Measurements from ENCODE around the gene GLP1R.
A peak's percentile ranks its signal among the peaks of the same experiment; 100 is the strongest.

The GLP1R gene

DNA sequence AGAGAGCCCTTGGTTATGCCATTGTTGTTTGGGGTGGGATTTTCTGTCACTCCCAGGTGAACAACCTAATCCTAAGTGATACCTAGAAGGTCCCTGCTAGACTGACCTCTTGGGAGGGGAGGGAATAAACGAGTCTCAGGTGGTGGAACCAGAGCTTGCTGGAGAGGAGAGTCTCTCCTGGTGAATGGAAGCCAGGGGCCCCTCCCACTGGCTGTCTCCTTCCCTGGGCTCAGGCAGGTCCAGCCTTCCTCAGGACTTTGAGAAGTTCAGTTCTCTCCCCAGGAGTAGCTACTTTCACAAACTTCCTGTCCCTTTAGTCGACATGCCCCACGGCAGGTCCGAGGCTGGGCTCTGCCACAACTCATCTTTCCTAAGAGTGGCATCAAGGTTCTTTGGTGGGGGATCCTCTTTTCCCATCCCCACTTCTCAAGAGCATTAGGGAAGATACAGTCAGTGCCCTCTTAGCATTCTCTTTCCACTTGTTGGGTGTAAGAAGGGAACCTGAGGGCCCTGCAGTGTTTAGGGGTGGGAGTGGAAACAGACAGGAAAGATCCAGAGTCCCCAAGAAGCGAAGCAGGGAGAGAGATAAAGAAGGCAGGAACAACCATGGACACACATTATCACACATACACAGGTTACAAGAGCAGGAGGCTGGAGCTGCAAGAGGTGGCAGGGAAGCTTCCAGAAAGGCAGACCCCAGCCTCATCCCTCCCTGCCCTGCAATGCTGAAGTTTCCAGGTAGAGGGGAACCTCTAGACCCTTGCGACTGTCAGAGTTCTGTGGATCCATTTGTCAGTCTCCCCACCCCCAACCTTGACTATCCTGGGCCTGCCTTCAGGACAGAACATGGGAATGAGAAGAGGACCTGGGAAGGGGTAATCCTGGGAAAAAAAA, 900 bp upstream of the GLP1R start:
- no peak for DNase-seq

DNA sequence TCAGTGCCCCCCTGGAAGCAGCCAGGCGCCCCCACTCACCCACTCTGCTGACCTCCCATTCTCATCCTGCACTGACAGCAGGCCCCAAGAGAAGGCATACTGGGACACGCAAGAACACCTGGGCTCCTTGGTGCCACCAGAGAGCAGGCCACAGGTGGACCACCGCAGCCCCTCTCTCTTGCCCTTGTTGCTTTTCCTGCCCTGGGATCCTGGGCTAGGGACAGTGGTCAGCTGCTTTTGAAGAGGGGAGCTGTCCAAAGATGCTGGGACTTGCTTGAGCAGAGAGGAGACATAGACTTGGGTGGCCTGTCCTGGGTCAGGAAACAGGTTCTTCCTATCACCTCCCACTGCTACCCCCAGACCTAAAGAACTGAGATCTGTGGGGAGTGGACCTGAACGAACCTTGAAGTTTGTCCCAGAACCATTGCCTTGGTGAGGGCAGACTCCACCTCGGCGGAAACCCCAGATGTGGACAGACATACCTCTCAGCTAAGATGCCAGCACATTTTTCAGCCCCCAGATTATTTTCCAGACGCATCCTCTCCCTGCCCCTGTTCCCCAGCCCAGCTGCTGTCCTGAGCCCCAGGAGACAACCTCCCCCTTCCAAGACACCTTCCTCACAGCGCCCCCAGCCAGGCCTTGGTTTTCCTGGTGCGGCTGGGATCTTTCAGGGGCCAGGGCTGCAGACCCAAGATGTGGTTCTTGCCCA, 1.1 kb downstream of the GLP1R start:
- DNase-seq = no peak

- no peak for DNase-seq
Observed at GRCh38 chr6:39050453-39051112, 2.0 kb downstream of the GLP1R start.

GRCh38 chr6:39051399-39052122, 3.0 kb downstream of the GLP1R start:
- DNase-seq = no peak

- DNase-seq = no peak
Observed at GRCh38 chr6:39053016-39053624, 4.5 kb downstream of the GLP1R start.

GRCh38 chr6:39053854-39054576, 5.4 kb downstream of the GLP1R start:
- DNase-seq = no peak

DNA sequence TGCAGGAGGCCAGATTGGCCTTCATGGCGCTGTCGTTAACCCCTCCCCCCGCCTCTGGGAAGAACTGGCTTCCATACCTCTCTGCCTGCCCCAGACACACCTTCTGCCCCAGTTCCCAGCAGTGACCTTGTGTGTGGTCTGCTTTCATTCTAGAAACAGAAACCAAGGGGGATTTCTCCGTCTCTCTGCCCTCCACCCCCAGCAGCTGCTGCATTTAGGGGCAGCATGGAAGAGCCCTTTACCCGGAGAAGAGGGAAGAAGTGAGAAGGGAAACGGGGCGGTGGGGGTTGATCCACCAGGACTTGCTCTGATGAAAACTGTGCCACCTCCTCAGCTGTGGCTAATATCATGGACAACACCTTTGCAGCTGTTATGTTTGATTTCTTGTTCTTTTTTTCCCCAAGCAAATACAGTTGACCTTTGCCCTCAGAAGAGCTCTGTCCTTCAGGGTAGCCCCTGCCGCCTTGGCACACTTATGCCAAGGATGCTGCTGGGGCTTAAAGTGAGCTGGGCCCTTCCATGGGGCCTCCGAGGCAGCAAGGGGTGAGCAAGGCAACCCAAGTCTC, 6.1 kb downstream of the GLP1R start:
- DNase-seq = no peak

DNA sequence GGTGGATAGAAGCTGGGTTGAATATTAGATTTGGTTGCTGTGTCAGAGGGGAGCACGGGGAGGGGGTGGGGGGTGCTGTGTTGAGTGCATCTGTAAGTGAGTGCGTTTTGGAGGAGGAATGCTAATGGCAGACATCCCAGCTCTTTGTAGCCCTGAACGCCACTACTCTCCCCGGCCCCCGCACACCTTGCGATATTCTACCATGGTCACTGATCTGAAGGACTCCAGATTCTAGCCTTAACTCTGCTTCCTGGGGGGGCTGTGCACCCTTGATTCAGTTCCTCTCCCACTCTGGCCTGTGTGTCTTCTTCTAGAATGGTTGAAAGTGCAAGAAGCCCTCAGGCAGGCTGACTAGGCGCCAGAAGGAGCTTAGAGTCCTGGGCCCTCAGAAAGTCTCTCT, 7.1 kb downstream of the GLP1R start:
- no peak for DNase-seq

GRCh38 chr6:39056191-39056590, 7.6 kb downstream of the GLP1R start:
- no peak for DNase-seq

DNA sequence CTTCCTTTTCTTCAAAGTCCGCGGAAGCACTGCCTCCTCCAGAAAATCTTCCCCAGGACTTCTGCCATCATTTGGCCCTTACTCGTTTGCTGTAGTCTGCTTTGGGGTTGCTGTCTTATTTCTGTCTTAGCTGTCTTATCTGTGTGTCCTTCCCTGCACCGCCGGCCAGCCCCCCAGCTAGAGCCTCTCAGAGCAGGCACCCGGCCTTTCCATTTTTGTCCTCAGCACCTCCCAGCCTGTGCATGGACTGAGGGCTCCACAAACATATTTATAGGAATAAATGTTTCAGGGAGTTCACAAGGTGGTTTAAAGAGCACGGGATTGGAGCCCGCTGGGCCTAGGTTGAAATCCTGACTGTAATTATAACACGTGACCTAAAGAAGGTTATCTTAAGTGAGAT, 8.1 kb downstream of the GLP1R start:
- no peak for DNase-seq

- DNase-seq = no peak
Observed at GRCh38 chr6:39057251-39058155, 8.9 kb downstream of the GLP1R start.

- DNase-seq = no peak
Observed at GRCh38 chr6:39058471-39059147, 10.0 kb downstream of the GLP1R start.

DNA sequence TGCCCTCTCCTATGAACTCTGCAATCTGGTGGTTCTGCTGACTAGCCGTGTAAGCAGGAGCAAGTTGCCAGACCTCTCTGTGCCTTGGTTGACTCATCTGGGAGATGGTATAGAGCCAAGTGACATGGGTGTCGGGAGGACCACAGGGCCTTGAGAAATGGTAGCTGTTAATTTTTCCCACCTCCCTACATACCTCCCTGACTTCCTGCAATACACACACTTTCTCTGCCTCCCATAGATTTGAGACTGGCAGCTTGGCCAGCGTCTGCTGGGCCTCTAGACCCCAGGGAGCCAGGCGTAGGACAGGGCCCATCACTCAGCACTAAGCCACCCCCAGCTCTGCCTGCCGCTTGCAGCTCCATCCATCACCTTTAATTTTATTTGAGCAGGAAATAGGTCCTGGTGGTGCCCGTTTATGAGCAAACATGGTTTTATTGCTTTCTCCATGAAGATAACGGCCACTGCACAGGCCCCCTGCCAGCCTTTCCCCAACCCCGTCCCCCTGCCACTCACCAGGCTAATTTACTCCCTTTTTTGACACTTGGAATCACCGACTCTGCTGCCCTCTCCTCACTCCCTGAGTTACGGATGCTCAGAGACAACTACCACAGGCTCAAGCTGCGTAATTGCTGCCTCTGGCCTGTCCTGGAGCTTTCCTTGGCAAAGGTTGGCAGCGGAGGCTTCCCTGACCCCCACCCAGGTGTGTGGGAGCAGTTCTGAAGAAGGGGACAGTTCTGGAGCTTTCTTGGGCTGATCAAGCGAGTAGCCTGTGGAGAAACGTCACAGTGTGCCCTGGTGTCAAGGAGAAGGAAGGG, 11.1 kb downstream of the GLP1R start:
- peak; percentile 44 for DNase-seq

DNA sequence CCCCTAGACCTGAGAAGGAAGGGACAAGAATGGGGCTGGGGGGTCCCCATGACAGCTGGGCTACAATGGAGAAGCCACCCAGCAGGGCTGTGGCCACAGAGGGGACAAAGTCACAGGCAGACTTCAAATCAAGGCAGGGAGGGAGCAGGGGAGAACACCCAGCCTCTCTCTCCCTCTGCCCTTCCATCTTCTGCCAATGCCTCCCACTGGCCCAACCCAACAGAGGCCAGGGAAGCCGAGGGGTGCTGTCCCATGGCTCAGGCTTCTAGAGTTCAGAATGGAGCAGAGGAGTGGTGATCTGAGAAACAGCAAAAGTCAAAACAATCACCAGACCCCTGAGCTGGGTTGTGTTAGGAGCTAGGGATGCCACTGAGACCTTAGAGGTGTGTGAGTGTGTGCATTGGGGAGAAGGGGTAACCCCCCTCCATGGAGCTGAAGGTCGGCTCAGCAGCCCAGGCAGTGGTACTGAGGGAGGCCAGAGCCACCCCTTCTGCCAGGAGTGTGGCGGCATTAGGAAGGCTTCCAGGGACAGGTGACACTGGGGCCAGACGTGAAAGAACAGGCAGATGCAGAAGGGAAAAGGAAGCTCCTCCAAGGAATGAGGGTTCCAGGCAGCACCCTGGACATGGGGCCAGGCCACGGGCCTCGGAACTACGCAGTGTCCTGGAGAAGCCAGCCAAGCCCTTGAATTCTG, 12.0 kb downstream of the GLP1R start:
- no peak for DNase-seq

DNA sequence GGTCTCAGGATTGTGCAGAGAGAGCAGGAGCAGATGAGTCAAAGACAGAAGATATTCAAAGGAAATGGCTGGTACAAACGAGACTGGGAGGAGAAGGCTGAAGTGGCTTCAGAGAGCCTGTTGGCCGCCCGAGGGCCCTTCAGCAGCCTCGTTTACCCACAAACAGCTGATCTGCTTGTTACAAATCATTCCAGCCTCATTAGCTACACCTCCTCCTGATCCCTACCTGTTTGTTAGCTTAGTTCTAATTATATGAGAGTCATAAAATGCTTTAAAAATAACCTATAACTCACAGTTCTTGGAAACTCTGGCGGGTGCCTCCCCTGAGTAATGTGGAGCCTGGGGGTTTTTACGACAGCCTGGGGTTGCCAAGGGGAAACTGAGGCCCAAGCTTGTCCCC, 12.6 kb downstream of the GLP1R start:
- DNase-seq = no peak

- DNase-seq = no peak
Observed at GRCh38 chr6:39061588-39061987, 13.0 kb downstream of the GLP1R start.

DNA sequence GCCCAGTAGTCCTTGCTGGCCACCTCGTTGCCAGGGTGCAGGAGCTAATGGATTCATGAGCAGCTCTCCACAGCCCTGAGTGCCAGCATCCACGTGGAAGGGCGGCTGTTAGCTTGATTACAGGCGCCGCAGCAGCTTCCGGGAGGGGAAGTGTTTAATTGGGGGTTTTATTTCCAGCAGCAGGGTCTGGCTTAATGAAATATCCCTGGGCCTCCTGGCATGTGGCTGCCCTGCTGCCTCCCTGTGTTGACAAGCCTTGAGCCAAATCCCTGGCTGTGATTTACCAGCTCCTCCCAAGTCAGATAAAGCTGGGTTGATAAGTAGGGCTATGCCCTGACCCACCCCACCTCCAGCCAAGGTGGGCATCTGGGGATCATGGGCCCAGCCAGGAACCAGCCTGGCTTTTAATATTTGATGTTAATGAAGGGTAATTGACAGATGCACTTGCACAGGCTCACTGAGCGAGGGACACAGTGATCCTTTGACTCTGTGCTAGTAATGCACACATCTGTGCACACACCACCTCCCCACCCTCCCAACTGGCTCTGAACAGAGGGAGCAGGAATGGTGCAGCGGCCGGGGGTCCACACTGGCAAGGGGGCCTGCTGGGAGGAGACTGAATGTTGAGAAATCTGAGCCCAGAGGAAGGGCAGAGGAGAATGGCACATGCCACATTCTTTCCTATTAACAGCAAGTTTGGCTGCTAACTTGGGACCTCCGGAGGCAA, 13.6 kb downstream of the GLP1R start:
- no peak for DNase-seq

DNA sequence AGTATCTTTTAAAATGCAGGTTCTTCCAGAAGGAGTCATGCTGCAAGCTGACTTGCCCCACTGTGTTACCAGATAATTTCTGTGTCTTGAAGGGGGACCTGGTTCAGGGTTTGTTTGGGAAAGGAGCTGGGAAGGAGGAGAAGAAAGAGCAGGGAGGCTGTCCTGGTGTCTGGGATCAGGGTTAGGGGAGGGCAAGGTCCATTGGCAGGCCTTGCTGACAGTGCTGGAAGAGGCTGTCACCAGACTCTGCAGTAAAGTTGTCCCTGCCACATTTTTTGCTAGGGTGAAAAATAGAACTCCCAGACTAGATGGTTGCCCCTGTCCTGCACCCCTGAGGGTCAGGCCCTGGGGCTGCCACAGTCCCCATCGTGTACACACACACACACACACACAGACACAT, 14.9 kb downstream of the GLP1R start:
- DNase-seq = no peak
